ENCODE data around the gene TRPM3.

DNA sequence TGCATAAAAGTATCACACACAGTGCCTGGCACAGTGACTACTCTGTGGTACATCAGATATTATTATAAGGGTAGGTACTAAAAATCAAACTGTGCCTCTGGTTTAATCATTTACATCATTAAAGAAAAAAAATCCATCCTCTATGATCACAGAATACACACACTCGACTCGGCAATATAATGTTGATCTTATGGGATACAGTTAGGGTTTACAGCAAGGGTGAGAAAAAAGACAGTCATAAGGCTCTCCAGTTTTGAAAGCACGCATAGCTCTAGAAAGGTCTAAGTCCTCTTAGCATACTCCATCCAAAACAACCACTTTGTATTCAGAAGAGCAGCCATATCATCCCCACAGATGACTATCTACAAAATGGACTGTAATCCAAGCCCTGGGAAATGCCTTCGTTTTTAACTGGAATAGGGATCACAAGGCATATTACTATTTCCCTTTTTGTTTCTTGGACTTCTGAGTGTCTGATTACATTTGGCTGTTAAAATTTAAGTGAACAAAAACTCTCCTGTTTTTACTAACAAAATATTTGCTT is 26.6 kb downstream of the TRPM3 start:
- no peak for TF ChIP-seq CTCF (IDR thresholded peaks at IDR 0.05)
- no peak for TF ChIP-seq POLR2A (IDR thresholded peaks at IDR 0.05)
